Thyroid gland (tissue), 4 donors: ENCODE measurements around the gene OTUD4.

Source experiments
- POLR2A ChIP-seq, 2 donors: fragments of 450-650 bp; IDR thresholded peaks; one replicate each; pipeline ENCODE4 v1.6.1; 2017; ENCODE audit warnings: antibody characterized with exemption in 2 of 2, mild to moderate bottlenecking in 2 of 2, moderate library complexity in 1 of 2
- TF ChIP-seq, protein P1 (sequence below), 6 experiments: fragments of 200-600 bp in 3 of 6; fragments of 450-650 bp in 3 of 6; sonication (generic) in 3 of 6; IDR thresholded peaks; one replicate each; pipeline ENCODE4 v1.5.1; 2016 to 2019; ENCODE audit warnings: antibody characterized with exemption in 6 of 6, mild to moderate bottlenecking in 2 of 6, inconsistent platforms in 1 of 6, moderate library complexity in 1 of 6

DNA sequence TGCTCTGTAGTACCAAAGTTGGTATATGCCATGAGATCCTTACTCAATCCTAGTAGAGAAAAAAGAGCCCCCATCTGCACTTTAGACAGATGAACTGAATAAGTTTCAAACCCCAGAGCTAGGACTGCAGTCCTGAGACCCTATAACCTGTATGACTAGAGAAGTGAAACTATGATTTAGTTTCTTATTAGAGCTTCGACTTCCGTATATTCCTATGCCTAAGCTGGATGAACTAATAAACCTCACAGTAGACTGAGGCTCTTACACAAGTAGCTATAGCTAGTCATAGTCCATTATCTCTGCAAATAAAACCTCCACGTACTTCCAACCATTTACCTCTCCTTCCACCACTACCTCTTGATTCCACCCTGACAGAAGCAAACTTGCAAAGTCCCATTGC is 6.3 kb upstream of the OTUD4 start:
- no peak for TF ChIP-seq POLR2A (IDR thresholded peaks at IDR 0.05)
- TF ChIP-seq, protein P1, sequence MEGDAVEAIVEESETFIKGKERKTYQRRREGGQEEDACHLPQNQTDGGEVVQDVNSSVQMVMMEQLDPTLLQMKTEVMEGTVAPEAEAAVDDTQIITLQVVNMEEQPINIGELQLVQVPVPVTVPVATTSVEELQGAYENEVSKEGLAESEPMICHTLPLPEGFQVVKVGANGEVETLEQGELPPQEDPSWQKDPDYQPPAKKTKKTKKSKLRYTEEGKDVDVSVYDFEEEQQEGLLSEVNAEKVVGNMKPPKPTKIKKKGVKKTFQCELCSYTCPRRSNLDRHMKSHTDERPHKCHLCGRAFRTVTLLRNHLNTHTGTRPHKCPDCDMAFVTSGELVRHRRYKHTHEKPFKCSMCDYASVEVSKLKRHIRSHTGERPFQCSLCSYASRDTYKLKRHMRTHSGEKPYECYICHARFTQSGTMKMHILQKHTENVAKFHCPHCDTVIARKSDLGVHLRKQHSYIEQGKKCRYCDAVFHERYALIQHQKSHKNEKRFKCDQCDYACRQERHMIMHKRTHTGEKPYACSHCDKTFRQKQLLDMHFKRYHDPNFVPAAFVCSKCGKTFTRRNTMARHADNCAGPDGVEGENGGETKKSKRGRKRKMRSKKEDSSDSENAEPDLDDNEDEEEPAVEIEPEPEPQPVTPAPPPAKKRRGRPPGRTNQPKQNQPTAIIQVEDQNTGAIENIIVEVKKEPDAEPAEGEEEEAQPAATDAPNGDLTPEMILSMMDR (IDR thresholded peaks at IDR 0.05): no peak
